PC-9 (cell line): ENCODE data around the gene ELFN1.

Experiments
- CTCF ChIP-seq: fragments of 200-600 bp; sonication (generic); conservative IDR thresholded peaks from 2 replicates; pipeline ENCODE4 v1.6.1; 2017; ENCODE audit warnings: mixed run types, antibody characterized with exemption, mild to moderate bottlenecking, moderate library complexity
- EZH2 ChIP-seq: fragments of 200-600 bp; sonication (generic); IDR thresholded peaks from 2 replicates; pipeline ENCODE4 v1.8.0; 2017; ENCODE audit warnings: antibody characterized with exemption, low read depth

GRCh38 chr7:1749351-1749863 is 79.3 kb downstream of the ELFN1 start:
- TF ChIP-seq CTCF = no peak
- TF ChIP-seq EZH2 = no peak
